ENCODE measurements around the gene LAYN. TPM values are rescaled to one million over a fixed set of nuclear protein-coding genes. Genes with fewer than 3 reads are reported as not detected.
A peak's percentile ranks its signal among the peaks of the same experiment; 100 is the strongest.

The LAYN gene
- total RNA-seq, 2 experiments from 2014 or later = 1.3 to 1.4 TPM

DNA sequence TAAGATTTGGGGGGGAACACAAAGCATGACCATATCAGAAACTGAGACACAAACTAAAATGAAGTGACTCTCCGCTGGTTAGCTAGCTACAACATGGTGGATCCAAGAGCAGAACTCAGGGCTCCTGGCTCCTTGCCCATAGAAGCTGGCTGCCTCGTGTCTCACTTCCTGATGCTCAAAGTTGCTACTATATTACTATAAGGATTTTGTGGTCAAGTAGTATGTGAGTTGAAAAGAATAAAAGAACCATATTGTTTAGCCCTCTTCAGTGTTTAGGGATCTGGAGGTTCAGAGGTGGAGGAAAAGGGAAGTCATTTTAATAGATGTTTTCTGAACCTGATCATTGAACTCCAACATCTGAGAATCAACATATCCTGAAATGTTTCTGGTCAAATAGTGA, 44.9 kb downstream of the LAYN start:
- Mint-ChIP-seq H3K27ac (no peak overlapping the region), H3K4me1 (ENCODE audit: low read depth) (no peaks in the 10 kb centered on the region), H3K9me3 (no peaks in the 10 kb centered on the region), H3K27me3 (no peaks in the 10 kb centered on the region), H3K36me3 (ENCODE audit: low read depth) (no peaks in the 10 kb centered on the region), H3K4me3 (no peak overlapping the region)
- POLR2A ChIA-PET = no interaction called here
- Histone ChIP-seq H3K4me3 (ENCODE audit: low read length) (no peak overlapping the region), H3K27ac (ENCODE audit: low read depth in 1 of 2, low read length in 2 of 2) (no peak overlapping the region), H3K4me1 (ENCODE audit: insufficient read depth, low read length) (no peaks in the 10 kb centered on the region), H3K36me3 (ENCODE audit: insufficient read depth, low read length) (no peaks in the 10 kb centered on the region), H3K27me3 (ENCODE audit: control insufficient read depth in 1 of 2, insufficient read depth in 2 of 2, low read length in 2 of 2) (peaks cover under 1 to 1% of the 10 kb centered on the region in 2 experiments), H3K9me3 (ENCODE audit: control insufficient read depth in 1 of 2, insufficient read depth in 1 of 2, low read length in 2 of 2) (no peaks in the 10 kb centered on the region)
- no peak for TF ChIP-seq CTCF (IDR thresholded peaks at IDR 0.05)
- ATAC-seq (ENCODE audit: poor library complexity) = no peak
- CTCF ChIA-PET = no interaction called here
- intact Hi-C loops (cut with DNase I, micrococcal nuclease) = loop anchor here in 1 of 2 experiments (1.0 kb wide), 1 partner anchor 256 kb away; no protein-coding TSS in a partner anchor
- DNase-seq = peak in 1 of 14 experiments; percentile 13

DNA sequence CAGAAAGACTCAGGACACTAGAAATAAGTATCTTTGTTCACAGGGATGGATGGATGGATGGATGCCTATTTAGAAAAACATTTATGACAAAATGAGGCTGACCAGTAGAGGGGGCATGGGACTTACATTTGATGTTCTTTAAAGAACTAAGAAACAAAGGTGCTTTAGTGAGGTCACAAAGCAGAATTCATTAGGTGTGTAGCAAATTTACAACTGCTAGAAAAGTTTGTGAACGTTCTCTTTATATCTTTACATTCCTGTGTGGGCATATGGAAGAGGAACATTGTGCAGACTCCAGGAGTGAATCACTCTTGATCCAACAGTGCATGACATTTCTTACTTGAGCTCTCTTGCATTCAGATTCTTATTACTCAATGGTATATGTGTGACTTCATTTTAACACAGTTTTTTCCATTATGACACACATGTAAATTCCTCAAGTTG, 45.9 kb downstream of the LAYN start:
- no peaks in the 10 kb centered on the region for H3K36me3 ChIP-seq (ENCODE audit: insufficient read depth, low read length)
- peak; percentile 72 for TF ChIP-seq CTCF (IDR thresholded peaks at IDR 0.05)
- CTCF ChIA-PET = interaction anchor here (0.6 to 2.5 kb wide), 6 partner anchors 15 to 482 kb away, joined by 3 to 32 read pairs (median 4); partner anchors contain the start of genes ALG9 and PPP2R1B
- DNase-seq (peak in 10 of 14 experiments; percentile 11 to 78 (median 38)), ATAC-seq (ENCODE audit: poor library complexity) (peak; percentile 74)
- POLR2A ChIA-PET = no interaction called here
- no peaks in the 10 kb centered on the region for H3K36me3 Mint-ChIP-seq (ENCODE audit: low read depth)
- H3K27ac Mint-ChIP-seq = no peak overlapping the region
- no peak overlapping the region for H3K27ac ChIP-seq (ENCODE audit: low read depth in 1 of 2, low read length in 2 of 2)
- H3K9me3 ChIP-seq (ENCODE audit: control insufficient read depth in 1 of 2, insufficient read depth in 1 of 2, low read length in 2 of 2) = no peaks in the 10 kb centered on the region
- no peaks in the 10 kb centered on the region for H3K27me3 Mint-ChIP-seq
- no peak overlapping the region for H3K4me3 ChIP-seq (ENCODE audit: low read length)
- no peaks in the 10 kb centered on the region for H3K4me1 Mint-ChIP-seq (ENCODE audit: low read depth)
- H3K4me3 Mint-ChIP-seq = no peak overlapping the region
- no peaks in the 10 kb centered on the region for H3K9me3 Mint-ChIP-seq
- no peaks in the 10 kb centered on the region for H3K4me1 ChIP-seq (ENCODE audit: insufficient read depth, low read length)
- intact Hi-C loops (cut with DNase I, micrococcal nuclease) = loop anchor here (1.0 kb wide), 2 partner anchors 191 to 255 kb away; no protein-coding TSS in a partner anchor
- peaks cover 3 to 6% of the 10 kb centered on the region in 2 experiments for H3K27me3 ChIP-seq (ENCODE audit: control insufficient read depth in 1 of 2, insufficient read depth in 2 of 2, low read length in 2 of 2)

DNA sequence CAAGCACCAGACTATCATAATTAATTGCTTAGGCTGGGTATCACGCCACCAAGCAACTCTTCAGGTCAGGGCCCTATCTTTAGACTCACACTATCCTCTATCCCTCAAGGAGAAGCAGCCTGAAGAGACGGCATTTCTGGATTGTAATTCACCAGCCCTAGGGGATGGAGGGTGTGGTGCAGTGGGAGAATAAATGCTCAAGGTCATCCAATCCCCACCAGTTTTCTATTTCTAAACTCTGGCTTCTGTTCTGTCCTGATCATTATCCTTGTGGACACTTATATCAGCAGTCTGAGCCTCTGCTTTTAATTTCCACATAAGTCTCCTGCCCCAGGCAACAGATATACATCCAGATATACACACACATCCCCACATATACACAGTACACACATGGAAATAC, 48.6 kb downstream of the LAYN start:
- no peaks in the 10 kb centered on the region for H3K4me1 ChIP-seq (ENCODE audit: insufficient read depth, low read length)
- Mint-ChIP-seq H3K27me3 (no peaks in the 10 kb centered on the region), H3K27ac (no peak overlapping the region), H3K36me3 (ENCODE audit: low read depth) (no peaks in the 10 kb centered on the region), H3K4me1 (ENCODE audit: low read depth) (no peaks in the 10 kb centered on the region), H3K9me3 (no peaks in the 10 kb centered on the region), H3K4me3 (no peak overlapping the region)
- TF ChIP-seq CTCF (IDR thresholded peaks at IDR 0.05) = no peak
- no peak for ATAC-seq (ENCODE audit: poor library complexity)
- POLR2A ChIA-PET = no interaction called here
- H3K27ac ChIP-seq (ENCODE audit: low read depth in 1 of 2, low read length in 2 of 2) = no peak overlapping the region
- no peak for DNase-seq
- H3K4me3 ChIP-seq (ENCODE audit: low read length) = no peak overlapping the region
- peaks cover 3 to 6% of the 10 kb centered on the region in 2 experiments for H3K27me3 ChIP-seq (ENCODE audit: control insufficient read depth in 1 of 2, insufficient read depth in 2 of 2, low read length in 2 of 2)
- CTCF ChIA-PET = interaction anchor here (1.6 kb wide), 1 partner anchor 188 kb away, joined by 7 read pairs; no protein-coding TSS in a partner anchor
- intact Hi-C loops (cut with DNase I, micrococcal nuclease) = no loop called here
- H3K36me3 ChIP-seq (ENCODE audit: insufficient read depth, low read length) = no peaks in the 10 kb centered on the region
- H3K9me3 ChIP-seq (ENCODE audit: control insufficient read depth in 1 of 2, insufficient read depth in 1 of 2, low read length in 2 of 2) = no peaks in the 10 kb centered on the region
